Activated naive CD8-positive, alpha-beta T cell (primary cell): Measurements from ENCODE around the gene CD8B.
"Not testable (repeated sequence)": the region's sequence is repeated elsewhere in the genome, so short reads cannot be mapped to it uniquely, and the experiment has no call there.

Source experiments
- H3K27ac Mint-ChIP-seq: one replicate; pipeline ENCODE4 v1.8.0; 2021; ENCODE audit warnings: mixed read lengths
- H3K27me3 Mint-ChIP-seq: one replicate; pipeline ENCODE4 v1.8.0; 2021; ENCODE audit warnings: mixed read lengths
- H3K36me3 Mint-ChIP-seq: one replicate; pipeline ENCODE4 v1.8.0; 2021; ENCODE audit warnings: mixed read lengths
- H3K4me1 Mint-ChIP-seq: one replicate; pipeline ENCODE4 v1.8.0; 2021; ENCODE audit warnings: low read depth, mixed read lengths
- H3K4me3 Mint-ChIP-seq: one replicate; pipeline ENCODE4 v1.8.0; 2021; ENCODE audit warnings: mild to moderate bottlenecking, mixed read lengths
- H3K9me3 Mint-ChIP-seq: one replicate; pipeline ENCODE4 v1.8.0; 2021; ENCODE audit warnings: low read depth, mixed read lengths

Gene CD8B

GRCh38 chr2:86861628-86862379 is at the start of gene CD8B:
CD8B (minus strand) TSS chr2:86861886; CDS start chr2:86861865, 21 bp downstream.
- not testable (repeated sequence) for H3K9me3 Mint-ChIP-seq, H3K27me3 Mint-ChIP-seq, H3K36me3 Mint-ChIP-seq
- peaks cover 30% of the 10 kb centered on the region for H3K4me1 Mint-ChIP-seq
- H3K27ac Mint-ChIP-seq, result peak within 1 kb of the TSS; percentile 97
- H3K4me3 Mint-ChIP-seq, result peak within 1 kb of the TSS; percentile 94

GRCh38 chr2:86905868-86906267 is 44.2 kb upstream of the CD8B start:
- not testable (repeated sequence) for H3K4me1 Mint-ChIP-seq, H3K27me3 Mint-ChIP-seq, H3K27ac Mint-ChIP-seq, H3K9me3 Mint-ChIP-seq, H3K4me3 Mint-ChIP-seq, H3K36me3 Mint-ChIP-seq

- not testable (repeated sequence) for H3K36me3 Mint-ChIP-seq, H3K4me1 Mint-ChIP-seq, H3K27ac Mint-ChIP-seq, H3K27me3 Mint-ChIP-seq, H3K9me3 Mint-ChIP-seq, H3K4me3 Mint-ChIP-seq
Observed at GRCh38 chr2:86900687-86901086, 39.0 kb upstream of the CD8B start.

- not testable (repeated sequence) for H3K36me3 Mint-ChIP-seq
Observed at GRCh38 chr2:86886026-86886425, 24.3 kb upstream of the CD8B start.

GRCh38 chr2:86882865-86883264 is 21.2 kb upstream of the CD8B start:
- not testable (repeated sequence) for H3K27ac Mint-ChIP-seq, H3K9me3 Mint-ChIP-seq, H3K27me3 Mint-ChIP-seq, H3K4me3 Mint-ChIP-seq, H3K4me1 Mint-ChIP-seq, H3K36me3 Mint-ChIP-seq

More at GRCh38 chr2:86886026-86886425, 24.3 kb upstream of the CD8B start:
- H3K27me3 Mint-ChIP-seq, H3K4me1 Mint-ChIP-seq, H3K4me3 Mint-ChIP-seq, H3K9me3 Mint-ChIP-seq, H3K27ac Mint-ChIP-seq: not testable (repeated sequence)

GRCh38 chr2:86882118-86882665 is 20.5 kb upstream of the CD8B start:
- H3K4me1 Mint-ChIP-seq, H3K36me3 Mint-ChIP-seq, H3K27ac Mint-ChIP-seq, H3K9me3 Mint-ChIP-seq, H3K4me3 Mint-ChIP-seq, H3K27me3 Mint-ChIP-seq: not testable (repeated sequence)

- not testable (repeated sequence) for H3K4me3 Mint-ChIP-seq
Observed at GRCh38 chr2:86878986-86879385, 17.3 kb upstream of the CD8B start.

GRCh38 chr2:86870941-86871340 is 9.3 kb upstream of the CD8B start:
- not testable (repeated sequence) for H3K36me3 Mint-ChIP-seq, H3K4me1 Mint-ChIP-seq, H3K27me3 Mint-ChIP-seq, H3K9me3 Mint-ChIP-seq, H3K4me3 Mint-ChIP-seq, H3K27ac Mint-ChIP-seq

More at GRCh38 chr2:86878986-86879385, 17.3 kb upstream of the CD8B start:
- not testable (repeated sequence) for H3K36me3 Mint-ChIP-seq, H3K27ac Mint-ChIP-seq, H3K9me3 Mint-ChIP-seq, H3K27me3 Mint-ChIP-seq, H3K4me1 Mint-ChIP-seq

- H3K4me3 Mint-ChIP-seq, H3K36me3 Mint-ChIP-seq, H3K9me3 Mint-ChIP-seq, H3K4me1 Mint-ChIP-seq, H3K27me3 Mint-ChIP-seq: not testable (repeated sequence)
- peak overlapping the region; percentile 37 for H3K27ac Mint-ChIP-seq
Observed at GRCh38 chr2:86868895-86869468, 7.3 kb upstream of the CD8B start.

- H3K27me3 Mint-ChIP-seq, H3K36me3 Mint-ChIP-seq, H3K9me3 Mint-ChIP-seq: not testable (repeated sequence)
- H3K4me1 Mint-ChIP-seq, result peaks cover 30% of the 10 kb centered on the region
- peak overlapping the region; percentile 78 for H3K27ac Mint-ChIP-seq
- H3K4me3 Mint-ChIP-seq, result peak overlapping the region; percentile 80
Observed at GRCh38 chr2:86862380-86862703, 656 bp upstream of the CD8B start.

GRCh38 chr2:86861175-86861574 is 511 bp downstream of the CD8B start:
- H3K36me3 Mint-ChIP-seq, H3K27me3 Mint-ChIP-seq, H3K9me3 Mint-ChIP-seq: not testable (repeated sequence)
- Mint-ChIP-seq H3K27ac (peak overlapping the region; percentile 97), H3K4me1 (peaks cover 30% of the 10 kb centered on the region), H3K4me3 (peak overlapping the region; percentile 94)

- H3K4me1 Mint-ChIP-seq, result peaks cover 34% of the 10 kb centered on the region
- H3K4me3 Mint-ChIP-seq, result peak overlapping the region; percentile 94
- H3K27ac Mint-ChIP-seq, result peak overlapping the region; percentile 97
- H3K36me3 Mint-ChIP-seq, H3K9me3 Mint-ChIP-seq, H3K27me3 Mint-ChIP-seq: not testable (repeated sequence)
Observed at GRCh38 chr2:86860573-86860972, 1.1 kb downstream of the CD8B start.

GRCh38 chr2:86857688-86858087 is 4.0 kb downstream of the CD8B start:
- H3K4me1 Mint-ChIP-seq, result peaks cover 39% of the 10 kb centered on the region
- H3K4me3 Mint-ChIP-seq, result peak overlapping the region; percentile 84
- H3K36me3 Mint-ChIP-seq, H3K9me3 Mint-ChIP-seq, H3K27me3 Mint-ChIP-seq: not testable (repeated sequence)
- peak overlapping the region; percentile 93 for H3K27ac Mint-ChIP-seq

GRCh38 chr2:86856498-86856897 is 5.2 kb downstream of the CD8B start:
- Mint-ChIP-seq H3K4me1 (peaks cover 46% of the 10 kb centered on the region), H3K4me3 (peak overlapping the region; percentile 44), H3K27ac (peak overlapping the region; percentile 68)
- not testable (repeated sequence) for H3K9me3 Mint-ChIP-seq, H3K27me3 Mint-ChIP-seq, H3K36me3 Mint-ChIP-seq

- Mint-ChIP-seq H3K4me3 (peak overlapping the region; percentile 83), H3K27ac (peak overlapping the region; percentile 95)
Observed at GRCh38 chr2:86855981-86856380, 5.7 kb downstream of the CD8B start.

GRCh38 chr2:86851581-86851980 is 10.1 kb downstream of the CD8B start:
- not testable (repeated sequence) for H3K36me3 Mint-ChIP-seq, H3K27me3 Mint-ChIP-seq, H3K9me3 Mint-ChIP-seq
- H3K4me1 Mint-ChIP-seq, result peaks cover 51% of the 10 kb centered on the region
- peak overlapping the region; percentile 94 for H3K27ac Mint-ChIP-seq
- peak overlapping the region; percentile 64 for H3K4me3 Mint-ChIP-seq

More at GRCh38 chr2:86855981-86856380, 5.7 kb downstream of the CD8B start:
- H3K4me1 Mint-ChIP-seq, result peaks cover 51% of the 10 kb centered on the region
- H3K9me3 Mint-ChIP-seq, H3K36me3 Mint-ChIP-seq, H3K27me3 Mint-ChIP-seq: not testable (repeated sequence)
